Measurements from ENCODE around the gene PLAC8L1. TPM values are rescaled to one million over a fixed set of nuclear protein-coding genes. Genes with fewer than 3 reads are reported as not detected.
A peak's percentile ranks its signal among the peaks of the same experiment; 100 is the strongest.

PLAC8L1 gene
- total RNA-seq, 2 experiments from 2014 or later = 0.47 to 0.48 TPM

DNA sequence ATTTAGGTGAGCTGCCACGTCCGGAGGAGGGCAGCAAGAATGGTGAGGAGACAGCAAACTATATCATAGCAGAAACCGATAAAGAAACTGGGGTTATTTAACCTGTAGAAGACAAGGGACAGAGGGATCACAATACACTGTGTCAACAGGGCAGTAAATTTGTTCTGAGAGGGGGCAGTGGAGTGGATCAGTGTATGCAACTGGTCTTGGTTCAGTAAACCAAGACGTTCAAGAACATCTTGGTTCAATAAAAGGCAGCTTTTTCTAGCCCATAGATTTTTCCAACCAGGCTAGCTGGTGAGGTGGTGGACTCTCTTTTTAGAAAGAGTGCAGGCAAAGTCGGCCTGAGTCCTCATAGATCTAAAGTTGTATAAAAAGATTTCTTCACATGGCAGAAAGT, 55.3 kb downstream of the PLAC8L1 start:
- no peak for DNase-seq
- Mint-ChIP-seq H3K4me3 (no peak overlapping the region), H3K4me1 (no peaks in the 10 kb centered on the region), H3K27me3 (peaks cover 17% of the 10 kb centered on the region), H3K27ac (no peak overlapping the region), H3K36me3 (ENCODE audit: low read depth) (no peaks in the 10 kb centered on the region), H3K9me3 (no peaks in the 10 kb centered on the region)
- ChIA-PET CTCF (no interaction called here), POLR2A (no interaction called here)

DNA sequence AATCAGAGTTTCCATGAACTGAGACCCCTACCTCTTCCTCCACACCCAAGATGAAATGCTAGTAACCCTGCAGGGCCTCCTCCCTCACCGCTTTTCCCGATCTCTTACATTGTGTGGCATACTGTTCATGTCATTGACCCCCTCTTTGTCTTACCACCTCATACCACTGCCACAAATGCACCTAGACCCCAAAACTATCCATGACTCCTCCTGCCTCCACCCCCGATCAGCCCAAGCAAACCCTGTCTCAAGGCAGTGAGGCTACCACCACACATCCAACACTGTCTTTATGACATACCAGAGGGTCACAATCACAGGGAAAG, 55.7 kb downstream of the PLAC8L1 start:
- H3K4me1 Mint-ChIP-seq = no peaks in the 10 kb centered on the region
- no peaks in the 10 kb centered on the region for H3K9me3 Mint-ChIP-seq
- ChIA-PET CTCF (no interaction called here), POLR2A (no interaction called here)
- no peaks in the 10 kb centered on the region for H3K36me3 Mint-ChIP-seq (ENCODE audit: low read depth)
- no peak overlapping the region for H3K27ac Mint-ChIP-seq
- peaks cover 15% of the 10 kb centered on the region for H3K27me3 Mint-ChIP-seq
- no peak for DNase-seq
- H3K4me3 Mint-ChIP-seq = no peak overlapping the region

DNA sequence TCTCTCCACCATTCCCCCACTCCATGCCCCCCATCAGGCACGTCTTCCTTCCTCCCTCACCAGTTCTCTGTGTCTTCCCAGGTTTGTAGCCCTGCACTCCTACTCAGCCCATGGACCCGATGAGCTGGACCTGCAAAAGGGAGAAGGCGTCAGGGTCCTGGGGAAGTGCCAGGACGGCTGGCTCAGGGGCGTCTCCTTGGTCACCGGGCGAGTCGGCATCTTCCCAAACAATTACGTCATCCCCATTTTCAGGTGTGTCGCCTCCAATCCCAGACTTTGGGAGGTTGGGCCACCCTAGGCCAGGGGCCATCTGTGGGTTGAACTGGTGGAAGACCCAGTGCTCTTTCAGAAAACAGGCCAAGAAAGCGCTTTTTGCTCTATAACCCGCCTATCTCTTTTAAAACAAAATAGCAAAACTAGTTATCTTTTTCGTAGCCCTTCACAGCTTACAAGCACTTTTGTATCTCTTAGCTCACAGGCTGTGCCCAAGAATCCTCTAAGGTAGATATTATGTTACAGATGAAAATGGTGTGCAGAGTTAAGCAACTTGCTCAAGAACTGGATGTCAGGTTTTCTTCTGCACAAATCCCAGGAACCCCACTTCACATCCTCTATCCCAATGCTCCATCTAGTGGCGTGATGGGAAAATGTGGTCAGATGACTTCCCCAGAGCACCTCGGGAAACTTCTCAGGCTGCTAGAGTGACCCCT, 56.2 kb downstream of the PLAC8L1 start:
- ChIA-PET CTCF (no interaction called here), POLR2A (no interaction called here)
- DNase-seq = peak; percentile 8
- no peak overlapping the region for H3K27ac Mint-ChIP-seq
- peaks cover 15% of the 10 kb centered on the region for H3K27me3 Mint-ChIP-seq
- no peaks in the 10 kb centered on the region for H3K36me3 Mint-ChIP-seq (ENCODE audit: low read depth)
- H3K4me1 Mint-ChIP-seq = no peaks in the 10 kb centered on the region
- no peak overlapping the region for H3K4me3 Mint-ChIP-seq
- H3K9me3 Mint-ChIP-seq = no peaks in the 10 kb centered on the region

DNA sequence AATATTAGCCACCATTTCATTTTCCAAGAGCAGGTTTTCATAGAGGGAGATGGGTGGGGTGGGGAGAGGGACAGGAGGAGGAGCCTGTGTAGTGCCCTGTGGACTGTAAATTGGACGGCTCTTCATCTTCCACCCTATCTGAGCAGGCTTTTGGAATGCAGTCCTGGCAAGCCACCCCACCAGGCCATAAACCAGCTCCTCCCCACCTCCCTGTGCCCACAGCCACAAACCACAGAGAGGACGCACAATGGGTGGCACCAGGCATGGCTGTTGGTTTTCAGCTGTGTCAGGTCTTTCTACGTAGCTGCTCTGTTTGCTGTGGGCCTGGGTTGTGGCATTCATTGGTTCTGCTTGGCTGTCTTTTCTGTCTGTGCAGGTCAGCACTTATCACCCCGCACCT, 58.0 kb downstream of the PLAC8L1 start:
- no peaks in the 10 kb centered on the region for H3K4me1 Mint-ChIP-seq
- ChIA-PET POLR2A (no interaction called here), CTCF (no interaction called here)
- no peak overlapping the region for H3K4me3 Mint-ChIP-seq
- H3K27ac Mint-ChIP-seq = no peak overlapping the region
- peaks cover 15% of the 10 kb centered on the region for H3K27me3 Mint-ChIP-seq
- no peak for DNase-seq
- no peaks in the 10 kb centered on the region for H3K9me3 Mint-ChIP-seq
- no peaks in the 10 kb centered on the region for H3K36me3 Mint-ChIP-seq (ENCODE audit: low read depth)

DNA sequence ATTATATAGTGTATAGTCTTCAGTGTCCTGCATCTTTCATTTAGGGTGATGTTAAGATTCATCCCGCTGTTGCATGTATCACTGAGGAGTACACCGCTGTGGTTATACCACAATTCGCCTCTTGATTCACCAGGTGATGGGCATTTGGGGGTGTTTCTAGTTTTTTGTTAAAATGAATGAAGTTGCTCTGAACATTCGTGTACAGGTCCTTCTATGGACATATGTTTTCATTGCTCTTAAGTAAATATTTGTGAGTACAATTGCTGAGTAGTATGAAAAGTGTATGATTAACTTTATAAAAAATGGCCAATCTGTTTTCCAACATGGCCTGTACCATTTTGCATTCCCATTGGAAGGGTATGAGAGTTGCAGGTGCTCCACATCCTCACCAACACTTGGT, 61.7 kb downstream of the PLAC8L1 start:
- no peaks in the 10 kb centered on the region for H3K4me1 Mint-ChIP-seq
- H3K4me3 Mint-ChIP-seq = no peak overlapping the region

DNA sequence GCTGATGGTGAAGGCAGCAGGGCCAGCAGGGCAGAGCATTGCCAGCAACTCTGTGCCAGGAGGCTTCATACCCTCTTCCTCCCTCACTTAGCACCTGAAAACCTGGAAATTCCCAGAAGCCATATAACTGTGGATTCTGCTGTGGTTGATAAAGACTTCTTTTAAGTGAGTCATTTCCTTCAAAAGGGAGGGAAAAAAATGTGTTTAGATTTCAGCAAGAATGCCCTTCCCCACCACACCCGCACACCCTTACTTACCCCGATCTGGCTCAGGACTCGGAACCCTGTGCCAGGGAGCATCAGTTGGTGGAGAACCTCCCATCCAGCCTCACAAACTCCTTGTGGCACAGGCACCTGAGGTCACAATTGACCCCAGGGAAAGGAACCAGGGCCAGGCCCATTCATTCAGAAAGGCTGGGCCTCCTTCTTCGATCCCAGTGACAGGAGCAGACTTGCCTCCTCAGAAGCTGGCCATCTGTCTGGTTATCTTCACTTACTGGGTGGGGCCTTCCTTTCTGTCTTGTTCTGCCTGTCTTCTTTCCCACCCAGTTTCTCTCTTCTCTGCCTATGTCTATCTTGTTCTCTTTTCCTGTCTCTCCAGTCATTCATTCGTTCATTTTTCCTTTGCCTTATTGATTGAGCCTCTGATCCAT, 62.6 kb downstream of the PLAC8L1 start:
- ChIA-PET CTCF (no interaction called here), POLR2A (no interaction called here)
- Mint-ChIP-seq H3K36me3 (ENCODE audit: low read depth) (no peaks in the 10 kb centered on the region), H3K27me3 (peaks cover 13% of the 10 kb centered on the region), H3K4me3 (no peak overlapping the region), H3K27ac (no peak overlapping the region), H3K9me3 (no peaks in the 10 kb centered on the region), H3K4me1 (no peaks in the 10 kb centered on the region)
- no peak for DNase-seq

More for the DNA sequence above, 61.7 kb downstream of the PLAC8L1 start:
- H3K9me3 Mint-ChIP-seq = no peaks in the 10 kb centered on the region
- CTCF ChIA-PET = no interaction called here
- DNase-seq = no peak
- no peaks in the 10 kb centered on the region for H3K36me3 Mint-ChIP-seq (ENCODE audit: low read depth)
- POLR2A ChIA-PET = no interaction called here
- H3K27me3 Mint-ChIP-seq = peaks cover 12% of the 10 kb centered on the region
- no peak overlapping the region for H3K27ac Mint-ChIP-seq

DNA sequence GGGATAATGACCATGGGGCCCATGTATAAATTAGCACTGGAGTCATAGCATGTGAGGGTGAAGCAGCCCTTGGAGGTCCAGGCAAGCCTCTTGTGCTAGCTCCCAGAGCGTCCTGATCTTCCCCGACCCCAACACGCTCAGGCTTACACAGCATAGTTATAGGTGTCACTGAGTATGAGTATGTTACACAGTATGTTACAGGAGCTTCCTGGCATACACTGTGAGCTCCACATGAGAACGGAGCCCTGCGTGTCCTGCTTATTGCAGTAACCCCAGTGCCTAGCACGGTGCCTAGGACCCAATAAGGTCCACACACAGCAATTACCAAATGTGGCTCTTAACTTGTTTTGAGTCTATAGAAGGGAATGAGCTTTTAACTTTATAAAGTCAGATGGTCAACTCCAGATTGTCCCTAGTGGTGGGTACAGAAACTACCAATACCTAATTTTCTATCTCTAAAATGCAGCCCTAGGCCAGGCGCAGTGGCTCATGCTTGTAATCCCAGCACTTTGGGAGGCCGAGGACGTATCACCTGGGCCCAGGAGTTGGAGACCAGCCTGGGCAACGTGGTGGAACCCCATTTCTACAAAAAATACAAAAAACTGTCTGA, 64.1 kb downstream of the PLAC8L1 start:
- DNase-seq = no peak
- ChIA-PET POLR2A (no interaction called here), CTCF (interaction anchor here (1.3 kb wide), 1 partner anchor 9 kb away, joined by 3 read pairs; no protein-coding TSS in a partner anchor)
- Mint-ChIP-seq H3K36me3 (ENCODE audit: low read depth) (no peaks in the 10 kb centered on the region), H3K9me3 (no peaks in the 10 kb centered on the region), H3K27ac (no peak overlapping the region), H3K4me3 (no peak overlapping the region), H3K27me3 (peaks cover 11% of the 10 kb centered on the region), H3K4me1 (no peaks in the 10 kb centered on the region)

DNA sequence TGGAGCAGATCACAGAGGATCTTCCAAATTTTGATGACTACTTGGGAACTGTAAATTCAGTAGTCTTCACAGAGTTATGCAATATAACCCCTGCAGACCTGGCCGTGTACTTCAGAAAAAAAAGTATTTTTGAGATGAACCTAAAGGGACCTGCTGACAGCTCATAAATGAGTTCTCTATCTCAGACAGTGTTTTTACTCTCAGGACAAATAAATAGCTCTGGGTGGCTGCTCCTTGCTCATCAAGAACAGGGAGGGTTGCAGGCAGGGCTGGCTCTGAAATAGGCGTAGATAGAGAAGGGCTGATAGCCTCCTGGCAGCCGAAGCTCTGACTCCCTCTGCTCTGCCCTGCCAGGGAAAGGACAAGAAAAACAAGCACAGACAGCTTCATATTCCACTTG, 64.8 kb downstream of the PLAC8L1 start:
- ChIA-PET CTCF (interaction anchor here (1.3 kb wide), 1 partner anchor 8 kb away, joined by 3 read pairs; no protein-coding TSS in a partner anchor), POLR2A (no interaction called here)
- Mint-ChIP-seq H3K4me1 (no peaks in the 10 kb centered on the region), H3K27me3 (peaks cover 9% of the 10 kb centered on the region), H3K9me3 (no peaks in the 10 kb centered on the region), H3K36me3 (ENCODE audit: low read depth) (no peaks in the 10 kb centered on the region), H3K27ac (no peak overlapping the region), H3K4me3 (no peak overlapping the region)
- DNase-seq = no peak

DNA sequence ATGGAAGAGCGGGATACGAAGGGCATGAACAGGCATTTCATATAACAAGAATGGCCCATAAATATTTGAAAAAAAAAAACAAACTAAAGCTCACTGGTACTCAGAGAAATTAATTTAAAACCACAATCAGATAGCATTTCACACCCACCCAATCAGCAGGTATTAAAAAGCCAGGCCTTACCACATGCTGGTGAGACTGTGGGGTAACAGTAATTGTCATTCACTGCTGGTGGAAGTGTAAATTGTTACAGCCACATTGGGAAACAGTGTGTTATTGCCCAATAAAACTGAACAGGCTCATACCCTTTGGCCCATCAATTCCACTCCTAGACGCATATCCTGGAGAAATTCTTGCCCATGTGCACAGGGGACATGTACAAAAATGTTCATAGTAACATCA, 66.0 kb downstream of the PLAC8L1 start:
- Mint-ChIP-seq H3K4me1 (no peaks in the 10 kb centered on the region), H3K9me3 (no peaks in the 10 kb centered on the region), H3K36me3 (ENCODE audit: low read depth) (no peaks in the 10 kb centered on the region), H3K27ac (no peak overlapping the region), H3K4me3 (no peak overlapping the region), H3K27me3 (peaks cover 9% of the 10 kb centered on the region)
- ChIA-PET POLR2A (no interaction called here), CTCF (interaction anchor here (1.5 kb wide), 1 partner anchor 9 kb away, joined by 3 read pairs; no protein-coding TSS in a partner anchor)
- DNase-seq = no peak

DNA sequence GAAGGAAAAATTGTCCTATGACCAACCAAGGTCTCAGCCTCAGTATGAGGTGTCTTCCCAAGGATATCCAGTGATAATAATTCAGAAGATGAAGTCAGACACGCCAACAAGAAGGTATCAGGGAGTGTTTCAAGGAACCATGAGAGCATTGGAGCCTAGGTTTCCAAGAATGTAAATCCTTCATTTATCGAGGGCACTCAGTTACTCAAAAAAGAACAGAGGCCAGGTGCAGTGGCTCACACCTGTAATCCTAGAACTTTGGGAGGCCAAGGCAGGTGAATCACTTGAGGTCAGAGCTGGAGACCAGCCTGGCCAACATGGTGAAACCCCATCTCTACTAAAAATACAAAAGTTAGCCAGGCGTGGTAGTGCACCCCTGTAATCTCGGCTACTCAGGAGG, 70.8 kb downstream of the PLAC8L1 start:
- ChIA-PET POLR2A (no interaction called here), CTCF (no interaction called here)
- H3K36me3 Mint-ChIP-seq (ENCODE audit: low read depth) = no peaks in the 10 kb centered on the region

More for the DNA sequence above, 70.8 kb downstream of the PLAC8L1 start:
- Mint-ChIP-seq H3K27me3 (peaks cover 6% of the 10 kb centered on the region), H3K9me3 (no peaks in the 10 kb centered on the region), H3K4me1 (no peaks in the 10 kb centered on the region), H3K4me3 (no peak overlapping the region), H3K27ac (no peak overlapping the region)
- DNase-seq = no peak

Other genes with a start within 250 kb of the PLAC8L1 start
- gene GRXCR2, start 232.6 kb downstream of the PLAC8L1 start, total RNA-seq = not detected
- under 1 TPM; 0.27 to 0.40 TPM for gene SH3RF2, start 169.0 kb downstream of the PLAC8L1 start, total RNA-seq
- gene LARS1, start 77.1 kb upstream of the PLAC8L1 start, total RNA-seq = 100 to 1,000 TPM; 108 to 110 TPM
- 10 to 100 TPM; 19.5 to 36.3 TPM for gene RBM27, start 98.0 kb upstream of the PLAC8L1 start, total RNA-seq
- gene POU4F3, start 233.3 kb upstream of the PLAC8L1 start, total RNA-seq = under 1 TPM; 0.10 to 0.17 TPM

Measured in activated CD4-positive, alpha-beta T cell treated with anti-CD3 and anti-CD28 coated beads, Interleukin-2, amount 10 ng/mL, durations not matched to agents 7 days and 5 days (primary cell).